Measurements from ENCODE around the gene FAM221B.

GRCh38 chr9:35814106-35814840 lies 14.3 kb downstream of the FAM221B start:
- TF ChIP-seq CTCF (IDR thresholded peaks at IDR 0.05; ENCODE audit: insufficient read depth, low read length, poor library complexity, severe bottlenecking) (peak; percentile 38), EZH2phosphoT487 (conservative IDR thresholded peaks at IDR 0.05; ENCODE audit: low read length) (no peak)
